Measurements from ENCODE around the gene FAM50A. TPM values are rescaled to one million over a fixed set of nuclear protein-coding genes. Genes with fewer than 3 reads are reported as not detected.

FAM50A gene
- total RNA-seq, 4 donors from 2014 or later = 15.9 to 27.3 (median 19.6) TPM

DNA sequence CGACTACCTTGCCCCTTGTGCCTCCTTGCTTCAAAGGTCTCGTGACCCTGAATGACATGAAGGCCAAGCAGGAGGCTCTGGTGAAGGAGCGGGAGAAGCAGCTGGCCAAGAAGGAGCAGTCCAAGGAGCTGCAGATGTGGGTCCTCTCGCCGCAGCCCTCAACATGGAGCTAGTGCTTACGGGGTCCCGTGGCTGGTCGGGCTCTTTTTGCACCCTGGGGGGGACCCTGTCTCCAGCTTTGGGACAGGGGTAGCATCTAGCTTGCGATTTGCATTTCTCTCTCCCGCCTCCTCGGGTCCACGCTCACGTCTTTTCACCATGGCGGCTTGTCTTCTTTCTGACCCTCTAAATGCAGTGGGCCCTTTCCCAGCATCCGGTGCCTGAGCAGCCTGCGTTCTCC, 1.8 kb downstream of the FAM50A start:
- 91 to 100% methylated on average over 1 to 14 of the region's 16 CpGs for WGBS, 2 donors
- peaks cover 0 to 63% (median 5%) of the 10 kb centered on the region in 3 donors for H3K36me3 ChIP-seq
- TF ChIP-seq POLR2A (IDR thresholded peaks at IDR 0.05) = no peak
- TF ChIP-seq, protein P1, sequence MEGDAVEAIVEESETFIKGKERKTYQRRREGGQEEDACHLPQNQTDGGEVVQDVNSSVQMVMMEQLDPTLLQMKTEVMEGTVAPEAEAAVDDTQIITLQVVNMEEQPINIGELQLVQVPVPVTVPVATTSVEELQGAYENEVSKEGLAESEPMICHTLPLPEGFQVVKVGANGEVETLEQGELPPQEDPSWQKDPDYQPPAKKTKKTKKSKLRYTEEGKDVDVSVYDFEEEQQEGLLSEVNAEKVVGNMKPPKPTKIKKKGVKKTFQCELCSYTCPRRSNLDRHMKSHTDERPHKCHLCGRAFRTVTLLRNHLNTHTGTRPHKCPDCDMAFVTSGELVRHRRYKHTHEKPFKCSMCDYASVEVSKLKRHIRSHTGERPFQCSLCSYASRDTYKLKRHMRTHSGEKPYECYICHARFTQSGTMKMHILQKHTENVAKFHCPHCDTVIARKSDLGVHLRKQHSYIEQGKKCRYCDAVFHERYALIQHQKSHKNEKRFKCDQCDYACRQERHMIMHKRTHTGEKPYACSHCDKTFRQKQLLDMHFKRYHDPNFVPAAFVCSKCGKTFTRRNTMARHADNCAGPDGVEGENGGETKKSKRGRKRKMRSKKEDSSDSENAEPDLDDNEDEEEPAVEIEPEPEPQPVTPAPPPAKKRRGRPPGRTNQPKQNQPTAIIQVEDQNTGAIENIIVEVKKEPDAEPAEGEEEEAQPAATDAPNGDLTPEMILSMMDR (IDR thresholded peaks at IDR 0.05) = no peak

DNA sequence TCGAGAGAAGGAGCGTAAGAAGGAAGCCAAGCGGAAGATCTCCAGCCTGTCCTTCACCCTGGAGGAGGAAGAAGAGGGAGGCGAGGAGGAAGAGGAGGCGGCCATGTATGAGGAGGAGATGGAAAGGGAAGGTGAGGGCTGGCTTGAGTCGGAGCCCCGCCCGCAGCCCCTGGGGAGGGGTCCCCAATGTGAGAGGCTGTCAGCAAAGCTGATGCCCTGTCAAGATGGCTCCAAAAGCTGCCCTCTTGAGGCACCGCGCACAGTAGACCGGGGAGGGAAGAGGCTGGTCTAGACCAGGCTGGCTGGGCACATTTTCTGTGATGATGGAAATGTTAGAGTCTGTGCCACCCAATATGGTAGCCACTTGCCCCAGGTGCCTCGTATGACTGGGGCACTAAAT, 2.5 kb downstream of the FAM50A start:
- WGBS, 2 donors = 88 to 98% methylated on average over 4 to 5 of the region's 12 CpGs
- no peaks in the 10 kb centered on the region for H3K9me3 ChIP-seq
- TF ChIP-seq, protein P1 (IDR thresholded peaks at IDR 0.05) = no peak
- no peak for TF ChIP-seq POLR2A (IDR thresholded peaks at IDR 0.05)
- no peaks in the 10 kb centered on the region for H3K27me3 ChIP-seq
- H3K4me1 ChIP-seq = peaks cover 0 to 35% (median 12%) of the 10 kb centered on the region in 3 donors
- no peak for DNase-seq
- intact Hi-C loops (cut with DNase I) = no loop called here
- peaks cover 0 to 63% (median 5%) of the 10 kb centered on the region in 3 donors for H3K36me3 ChIP-seq
- H3K27ac ChIP-seq = no peak overlapping the region
- no peak overlapping the region for H3K4me3 ChIP-seq

More for the DNA sequence above, 1.8 kb downstream of the FAM50A start:
- no peak for DNase-seq
- Histone ChIP-seq H3K4me1 (peaks cover 0 to 35% (median 12%) of the 10 kb centered on the region in 3 donors), H3K27ac (no peak overlapping the region), H3K4me3 (no peak overlapping the region), H3K9me3 (no peaks in the 10 kb centered on the region), H3K27me3 (no peaks in the 10 kb centered on the region)
- intact Hi-C loops (cut with DNase I) = no loop called here

DNA sequence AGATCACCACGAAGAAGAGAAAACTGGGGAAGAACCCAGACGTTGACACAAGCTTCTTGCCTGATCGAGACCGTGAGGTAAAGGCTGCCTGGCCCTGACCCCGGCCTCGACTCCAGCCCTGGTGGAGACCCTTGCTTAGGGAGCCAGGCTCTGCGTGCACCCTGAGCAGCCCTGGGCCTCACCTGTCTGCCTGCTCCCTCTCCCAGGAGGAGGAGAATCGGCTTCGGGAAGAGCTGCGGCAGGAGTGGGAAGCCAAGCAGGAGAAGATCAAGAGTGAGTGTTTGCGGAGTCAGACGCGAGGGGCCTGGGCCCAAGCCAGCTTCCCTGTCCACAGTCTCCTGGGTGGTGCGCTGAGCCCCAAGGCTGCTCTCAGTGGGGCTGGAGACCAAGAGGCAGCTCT, 4.5 kb downstream of the FAM50A start:
- no peak overlapping the region for H3K27ac ChIP-seq
- H3K27me3 ChIP-seq = no peaks in the 10 kb centered on the region
- peaks cover 0 to 47% (median 0%) of the 10 kb centered on the region in 3 donors for H3K36me3 ChIP-seq
- H3K4me3 ChIP-seq = no peak overlapping the region
- no peaks in the 10 kb centered on the region for H3K9me3 ChIP-seq
- intact Hi-C loops (cut with DNase I) = no loop called here
- H3K4me1 ChIP-seq = peaks cover 0 to 18% (median 8%) of the 10 kb centered on the region in 3 donors
- TF ChIP-seq, protein P1 (IDR thresholded peaks at IDR 0.05) = no peak
- no peak for TF ChIP-seq POLR2A (IDR thresholded peaks at IDR 0.05)
- WGBS, 2 donors = 95% methylated on average over 7 of the region's 14 CpGs; no CpG with 5 or more reads in 1 of the 2 donors
- no peak for DNase-seq

DNA sequence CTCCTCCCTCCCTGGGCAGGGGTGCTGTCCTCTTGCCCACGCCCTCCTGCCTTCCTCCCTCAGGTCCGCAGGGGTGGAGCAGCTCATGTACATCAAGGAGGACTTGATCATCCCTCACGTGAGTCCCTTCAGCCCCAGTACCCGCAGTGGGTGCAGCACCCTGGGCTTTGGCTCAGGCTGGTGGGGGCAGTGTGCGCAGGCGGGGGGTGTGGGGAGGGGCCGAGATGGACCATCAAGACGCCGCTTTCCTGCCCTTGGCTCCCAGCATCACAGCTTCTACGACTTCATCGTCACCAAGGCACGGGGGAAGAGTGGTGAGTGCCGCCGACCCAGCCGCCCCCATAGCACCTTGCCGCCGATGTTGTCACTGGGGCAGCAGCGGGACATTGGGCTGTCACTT, 5.7 kb downstream of the FAM50A start:
- H3K36me3 ChIP-seq = peaks cover 0 to 47% (median 0%) of the 10 kb centered on the region in 3 donors
- intact Hi-C loops (cut with DNase I) = no loop called here
- TF ChIP-seq, protein P1 (IDR thresholded peaks at IDR 0.05) = no peak
- no peak for TF ChIP-seq POLR2A (IDR thresholded peaks at IDR 0.05)
- H3K27me3 ChIP-seq = no peaks in the 10 kb centered on the region
- WGBS, 2 donors = 95% methylated on average over 9 of the region's 18 CpGs; no CpG with 5 or more reads in 1 of the 2 donors
- H3K4me3 ChIP-seq = no peak overlapping the region
- H3K9me3 ChIP-seq = no peaks in the 10 kb centered on the region
- H3K27ac ChIP-seq = no peak overlapping the region
- DNase-seq = no peak
- H3K4me1 ChIP-seq = peaks cover 0 to 12% (median 6%) of the 10 kb centered on the region in 3 donors

DNA sequence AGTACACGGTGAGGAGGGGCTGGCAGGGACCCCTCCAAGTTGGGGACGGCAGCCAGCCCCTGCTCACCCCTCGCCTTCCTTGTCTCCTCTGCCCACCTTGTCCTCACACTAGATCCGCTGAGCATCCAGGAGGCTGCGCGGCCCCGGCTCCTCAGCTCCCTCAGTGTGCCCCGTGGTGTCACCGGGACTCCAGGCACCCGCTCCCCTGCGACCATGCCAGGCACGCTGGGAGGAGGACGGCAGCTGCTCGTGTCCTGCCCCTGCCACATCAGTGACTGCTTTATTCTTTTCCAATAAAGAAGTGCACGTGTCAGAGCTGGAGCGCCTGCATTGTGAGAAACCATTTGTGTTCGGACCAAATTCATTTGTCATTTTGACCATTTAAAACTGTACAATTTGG, 6.4 kb downstream of the FAM50A start:
- Histone ChIP-seq H3K36me3 (peaks cover 0 to 47% (median 0%) of the 10 kb centered on the region in 3 donors), H3K27ac (no peak overlapping the region), H3K9me3 (no peaks in the 10 kb centered on the region), H3K4me1 (peaks cover 0 to 5% (median 0%) of the 10 kb centered on the region in 3 donors), H3K27me3 (no peaks in the 10 kb centered on the region), H3K4me3 (no peak overlapping the region)
- no peak for TF ChIP-seq POLR2A (IDR thresholded peaks at IDR 0.05)
- TF ChIP-seq, protein P1 (IDR thresholded peaks at IDR 0.05) = no peak
- WGBS, 2 donors = 84% methylated on average over 17 of the region's 17 CpGs; no CpG with 5 or more reads in 1 of the 2 donors
- DNase-seq = no peak
- intact Hi-C loops (cut with DNase I) = no loop called here

All from esophagus squamous epithelium (tissue), 5 donors.